Activated B cell treated with CpG ODN at 0.5 μM for 24 hours (primary cell): ENCODE results near the gene CCL4. TPM values are rescaled to one million over a fixed set of nuclear protein-coding genes. Genes with fewer than 3 reads are reported as not detected.

Source experiments
- ATAC-seq: fragments of 200-7000 bp; cut with Tn5 transposase; one replicate; pipeline ENCODE4 v1.10.0; 2021; ENCODE audit warnings: low read depth, mild to moderate bottlenecking, moderate library complexity
- CTCF ChIA-PET: fragments of 350-600 bp; sonication (Branson Sonifier 250); formaldehyde crosslinking; loops from one replicate; lab custom pipeline; 2021; ENCODE audit warnings: antibody characterized with exemption; lab: Charles Lee
- POLR2A ChIA-PET: fragments of 350-600 bp; sonication (Branson Sonifier 250); formaldehyde crosslinking; loops from one replicate; lab custom pipeline; 2021; ENCODE audit warnings: antibody characterized with exemption; lab: Charles Lee
- DNase-seq: peaks from one replicate; pipeline ENCODE4 v3.0.0; 2022
- H3K27ac Mint-ChIP-seq: one replicate; pipeline ENCODE4 v1.8.0; 2020; ENCODE audit warnings: mixed read lengths
- H3K27me3 Mint-ChIP-seq: one replicate; pipeline ENCODE4 v1.8.0; 2021; ENCODE audit warnings: mixed read lengths
- H3K36me3 Mint-ChIP-seq: one replicate; pipeline ENCODE4 v1.8.0; 2021; ENCODE audit warnings: low read depth, mixed read lengths
- H3K4me1 Mint-ChIP-seq: one replicate; pipeline ENCODE4 v1.8.0; 2021; ENCODE audit warnings: mixed read lengths
- H3K4me3 Mint-ChIP-seq: one replicate; pipeline ENCODE4 v1.8.0; 2020; ENCODE audit warnings: mild to moderate bottlenecking, mixed read lengths
- H3K9me3 Mint-ChIP-seq: one replicate; pipeline ENCODE4 v1.8.0; 2020; ENCODE audit warnings: mixed read lengths
- intact Hi-C: fragments of 100-400 bp; cut with micrococcal nuclease; formaldehyde crosslinking; loops from one replicate; pipeline ENCODE4 v1.15.1; 2024
- total RNA-seq: library from RNA; stranded (reverse); gene quantifications from 2 replicates; pipeline ENCODE4 v1.2.3, GENCODE V29; 2022
- TF ChIP-seq, protein P1 (sequence below): fragments of 200-600 bp; IDR thresholded peaks from one replicate; pipeline ENCODE4 v1.8.0; 2022; ENCODE audit warnings: antibody characterized with exemption, mild to moderate bottlenecking

Gene CCL4
- total RNA-seq, 1 donor from 2014 or later: 68.8 TPM

DNA sequence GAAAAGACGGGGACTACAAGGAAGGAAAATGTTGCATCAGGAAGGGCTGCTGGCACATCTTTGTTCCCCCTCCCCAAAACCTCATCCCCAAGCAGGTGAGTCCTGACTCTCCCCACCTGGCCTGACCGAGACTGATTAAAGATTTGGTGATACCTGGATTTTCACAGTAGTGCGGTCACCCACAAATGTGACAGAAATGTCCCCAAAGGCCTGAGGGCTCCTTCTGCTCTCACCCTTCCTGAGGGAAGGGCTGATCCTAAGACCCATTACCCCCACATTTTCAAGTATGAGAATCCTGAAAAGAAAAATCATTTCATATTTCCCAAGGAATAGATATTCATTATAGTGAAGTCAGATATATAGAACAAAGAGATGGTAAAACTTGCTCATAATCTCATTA is 44.0 kb downstream of the CCL4 start:
- no peak overlapping the region for H3K4me3 Mint-ChIP-seq
- H3K27me3 Mint-ChIP-seq: peaks cover 5% of the 10 kb centered on the region
- H3K4me1 Mint-ChIP-seq: peaks cover 41% of the 10 kb centered on the region
- no peaks in the 10 kb centered on the region for H3K36me3 Mint-ChIP-seq
- H3K9me3 Mint-ChIP-seq: no peaks in the 10 kb centered on the region
- ATAC-seq (no peak), DNase-seq (no peak)
- H3K27ac Mint-ChIP-seq: no peak overlapping the region
- ChIA-PET POLR2A (interaction anchor here (0.5 kb wide), 1 partner anchor 342 kb away, joined by 3 read pairs; no protein-coding TSS in a partner anchor), CTCF (interaction anchor here (1.1 to 11.8 kb wide), 7 partner anchors 15 to 338 kb away, joined by 3 to 481 read pairs (median 9); partner anchors contain the start of genes CCL16 and CCL23)
- intact Hi-C loops: loop anchor here (5.0 kb wide), 1 partner anchor 335 kb away; no protein-coding TSS in a partner anchor
- TF ChIP-seq, protein P1, sequence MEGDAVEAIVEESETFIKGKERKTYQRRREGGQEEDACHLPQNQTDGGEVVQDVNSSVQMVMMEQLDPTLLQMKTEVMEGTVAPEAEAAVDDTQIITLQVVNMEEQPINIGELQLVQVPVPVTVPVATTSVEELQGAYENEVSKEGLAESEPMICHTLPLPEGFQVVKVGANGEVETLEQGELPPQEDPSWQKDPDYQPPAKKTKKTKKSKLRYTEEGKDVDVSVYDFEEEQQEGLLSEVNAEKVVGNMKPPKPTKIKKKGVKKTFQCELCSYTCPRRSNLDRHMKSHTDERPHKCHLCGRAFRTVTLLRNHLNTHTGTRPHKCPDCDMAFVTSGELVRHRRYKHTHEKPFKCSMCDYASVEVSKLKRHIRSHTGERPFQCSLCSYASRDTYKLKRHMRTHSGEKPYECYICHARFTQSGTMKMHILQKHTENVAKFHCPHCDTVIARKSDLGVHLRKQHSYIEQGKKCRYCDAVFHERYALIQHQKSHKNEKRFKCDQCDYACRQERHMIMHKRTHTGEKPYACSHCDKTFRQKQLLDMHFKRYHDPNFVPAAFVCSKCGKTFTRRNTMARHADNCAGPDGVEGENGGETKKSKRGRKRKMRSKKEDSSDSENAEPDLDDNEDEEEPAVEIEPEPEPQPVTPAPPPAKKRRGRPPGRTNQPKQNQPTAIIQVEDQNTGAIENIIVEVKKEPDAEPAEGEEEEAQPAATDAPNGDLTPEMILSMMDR: no peak

DNA sequence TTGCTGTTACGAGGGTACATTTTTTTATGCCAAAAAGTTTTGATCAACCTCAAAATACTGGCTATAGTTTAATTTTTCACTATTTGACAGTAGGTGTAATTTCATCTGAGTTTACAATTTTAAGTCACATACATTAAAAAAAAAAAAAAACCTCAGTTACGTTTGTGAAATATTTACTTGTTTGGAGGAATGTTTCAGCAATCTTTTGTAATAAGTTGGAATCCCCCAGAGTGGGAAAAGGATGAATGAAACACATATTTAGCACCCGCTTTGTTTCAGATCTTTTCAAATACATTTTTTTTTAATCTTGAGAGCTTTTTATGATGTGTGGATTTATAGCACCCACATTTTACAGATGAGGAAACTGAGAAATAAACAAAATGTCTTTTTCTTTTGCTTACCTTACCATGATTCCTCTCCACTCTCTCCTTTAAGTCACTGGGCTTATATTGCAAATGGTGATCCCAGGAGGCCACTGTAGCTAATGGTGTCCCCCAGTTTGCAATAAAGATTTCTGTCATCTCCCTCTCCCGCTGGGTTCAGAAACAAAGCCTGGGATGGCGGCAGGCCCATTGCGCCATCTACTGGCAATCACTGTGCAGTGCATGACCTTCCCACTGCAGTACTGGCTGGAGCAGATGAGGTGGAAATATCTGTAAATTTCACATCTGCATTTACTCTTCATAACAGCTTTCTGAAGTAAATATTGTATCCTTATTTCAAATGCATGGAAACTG is 45.1 kb downstream of the CCL4 start:
- Mint-ChIP-seq H3K9me3 (no peaks in the 10 kb centered on the region), H3K4me3 (peak overlapping the region; percentile 25), H3K36me3 (no peaks in the 10 kb centered on the region), H3K27ac (peak overlapping the region; percentile 36), H3K27me3 (peaks cover 5% of the 10 kb centered on the region), H3K4me1 (peaks cover 49% of the 10 kb centered on the region)
- ATAC-seq: peak; percentile 87
- peak; percentile 60 for DNase-seq
- intact Hi-C loops: loop anchor here (1.0 to 5.0 kb wide), 7 partner anchors 58 to 334 kb away; partner anchors contain the start of gene CCL3
- POLR2A ChIA-PET: interaction anchor here (1.0 to 1.8 kb wide), 4 partner anchors 25 to 173 kb away, joined by 3 to 10 read pairs (median 6); partner anchors contain the start of gene CCL3
- TF ChIP-seq, protein P1: peak; percentile 86
- CTCF ChIA-PET: interaction anchor here (0.6 to 11.8 kb wide), 31 partner anchors 11 to 337 kb away, joined by 3 to 481 read pairs (median 5); partner anchors contain the start of genes CCL15, CCL16, CCL3 and CCL4

DNA sequence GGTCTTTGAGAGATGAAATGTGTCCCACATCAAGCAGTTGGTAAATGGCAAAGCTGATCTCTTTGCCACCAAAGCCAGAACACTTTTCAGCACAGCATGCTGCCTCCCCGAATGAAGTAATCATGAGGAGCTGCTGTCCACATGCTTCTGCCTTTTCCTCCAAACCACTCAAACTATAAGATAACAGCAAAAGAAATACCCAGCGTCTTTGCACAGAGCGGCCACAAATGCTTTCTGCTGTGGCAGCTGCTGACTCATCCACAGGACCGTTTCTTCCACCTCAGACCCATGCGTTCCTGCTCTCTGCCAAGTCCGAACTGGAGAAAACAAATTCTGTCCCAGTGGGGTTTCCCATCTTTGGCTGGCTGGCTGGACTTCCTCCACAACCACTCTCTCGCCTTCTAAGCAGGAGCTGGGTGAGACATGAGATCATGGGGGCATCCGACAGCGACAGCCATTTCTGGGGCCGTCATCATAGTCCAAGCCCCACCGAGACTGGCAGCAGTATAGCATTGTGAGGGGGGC is 45.7 kb downstream of the CCL4 start:
- peak overlapping the region; percentile 36 for H3K27ac Mint-ChIP-seq
- POLR2A ChIA-PET: interaction anchor here (1.0 to 1.8 kb wide), 4 partner anchors 26 to 174 kb away, joined by 3 to 10 read pairs (median 6); partner anchors contain the start of gene CCL3

DNA sequence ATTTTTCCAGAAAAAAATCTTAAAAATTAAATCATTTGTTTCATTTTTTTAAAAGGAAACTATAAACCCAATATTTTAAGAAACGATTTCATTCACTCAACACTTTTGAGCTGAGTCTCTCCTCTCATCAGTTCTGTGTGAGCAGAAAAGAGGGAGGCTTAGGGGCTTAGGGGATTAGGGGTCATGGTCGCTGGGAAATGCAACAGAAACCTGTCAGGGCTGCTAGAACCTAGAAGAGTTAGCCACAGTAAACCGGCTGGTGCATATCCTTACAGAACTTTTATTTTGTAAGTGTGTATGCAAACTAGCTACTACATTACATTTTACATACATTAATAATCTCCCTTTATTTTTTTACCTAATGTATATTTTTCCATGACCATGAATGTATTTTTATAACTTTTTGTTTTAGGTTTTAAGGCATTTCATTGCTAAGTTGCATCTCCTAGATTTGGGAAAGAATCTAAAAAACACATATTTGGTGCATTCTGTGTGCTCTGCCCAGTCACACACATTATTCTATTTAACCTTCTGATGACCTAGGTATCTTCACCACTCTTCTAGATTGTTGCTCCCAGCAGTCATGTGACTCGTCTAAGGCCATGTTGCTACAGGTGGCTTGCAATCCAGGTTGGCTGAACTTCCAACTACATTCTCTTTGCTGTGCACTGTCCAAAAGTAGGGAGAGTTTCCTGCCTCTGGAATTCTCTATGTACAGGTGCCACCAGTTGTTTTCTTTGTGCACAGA is 48.4 kb downstream of the CCL4 start:
- no peak for ATAC-seq
- H3K27ac Mint-ChIP-seq: no peak overlapping the region
- ChIA-PET POLR2A (no interaction called here), CTCF (interaction anchor here (11.8 kb wide), 1 partner anchor 177 kb away, joined by 481 read pairs; the partner anchor contains the start of gene CCL16)
- DNase-seq: no peak
- H3K27me3 Mint-ChIP-seq: peaks cover 5% of the 10 kb centered on the region
- peaks cover 44% of the 10 kb centered on the region for H3K4me1 Mint-ChIP-seq
- no peaks in the 10 kb centered on the region for H3K9me3 Mint-ChIP-seq
- no peak overlapping the region for H3K4me3 Mint-ChIP-seq
- TF ChIP-seq, protein P1: no peak
- no peaks in the 10 kb centered on the region for H3K36me3 Mint-ChIP-seq
- intact Hi-C loops: no loop called here

More for the DNA sequence above, 45.7 kb downstream of the CCL4 start:
- Mint-ChIP-seq H3K9me3 (no peaks in the 10 kb centered on the region), H3K4me3 (no peak overlapping the region), H3K36me3 (no peaks in the 10 kb centered on the region), H3K27me3 (peaks cover 5% of the 10 kb centered on the region), H3K4me1 (peaks cover 51% of the 10 kb centered on the region)
- intact Hi-C loops: loop anchor here (1.0 to 5.0 kb wide), 7 partner anchors 59 to 333 kb away; partner anchors contain the start of gene CCL3
- TF ChIP-seq, protein P1: no peak
- CTCF ChIA-PET: interaction anchor here (0.6 to 11.8 kb wide), 28 partner anchors 11 to 1035 kb away, joined by 3 to 481 read pairs (median 5); partner anchors contain the start of genes CCL15, CCL16, CCL3 and CCL4
- DNase-seq: no peak
- ATAC-seq: no peak
